ENCODE results near the gene WNT9B. TPM values are rescaled to one million over a fixed set of nuclear protein-coding genes. Genes with fewer than 3 reads are reported as not detected.
A peak's percentile ranks its signal among the peaks of the same experiment; 100 is the strongest.

WNT9B gene
- total RNA-seq, 1 experiment from 2014 or later = not detected

DNA sequence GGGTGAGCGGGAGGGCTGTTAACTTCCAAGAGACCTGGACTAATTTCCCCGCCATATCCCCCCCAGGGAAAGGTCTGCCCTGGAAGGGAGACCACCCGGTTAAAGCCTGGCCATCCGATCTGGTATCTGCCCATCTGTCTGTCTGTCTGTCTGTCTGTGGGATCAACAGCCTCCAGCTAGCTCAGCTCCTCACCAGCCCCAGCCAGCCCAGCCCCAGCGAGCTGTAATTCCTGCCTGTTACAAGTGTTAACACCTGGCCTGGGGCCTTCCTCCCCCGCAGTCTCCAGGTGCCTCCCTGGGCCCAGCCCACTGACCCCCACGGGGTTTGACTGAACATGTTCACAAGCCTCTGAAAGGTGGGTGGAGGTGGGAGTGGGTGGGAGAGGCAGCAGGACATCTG is 36.9 kb upstream of the WNT9B start:
- no peaks in the 10 kb centered on the region for H3K9me3 Mint-ChIP-seq (ENCODE audit: unreplicated experiment)
- no peaks in the 10 kb centered on the region for H3K27me3 ChIP-seq (replicated peaks; ENCODE audit: control insufficient read depth, insufficient read depth, low read length)
- H3K4me3 ChIP-seq (ENCODE audit: low read depth, low read length) = no peak overlapping the region
- H3K4me1 ChIP-seq = peaks cover 23% of the 10 kb centered on the region
- H3K9me3 ChIP-seq = no peaks in the 10 kb centered on the region
- H3K36me3 Mint-ChIP-seq (ENCODE audit: insufficient read depth, unreplicated experiment) = no peaks in the 10 kb centered on the region
- POLR2A ChIA-PET = no interaction called here
- DNase-seq = no peak
- H3K27ac Mint-ChIP-seq (ENCODE audit: unreplicated experiment) = no peak overlapping the region
- no TSS peak for BruUV-seq (replicated peaks)
- no peaks in the 10 kb centered on the region for H3K4me1 Mint-ChIP-seq (ENCODE audit: low read depth, unreplicated experiment)
- peaks cover 3% of the 10 kb centered on the region for H3K27me3 Mint-ChIP-seq (ENCODE audit: insufficient read depth, unreplicated experiment)
- intact Hi-C loops (cut with micrococcal nuclease; ENCODE audit: unreplicated experiment) = no loop called here
- TF ChIP-seq, protein P1, sequence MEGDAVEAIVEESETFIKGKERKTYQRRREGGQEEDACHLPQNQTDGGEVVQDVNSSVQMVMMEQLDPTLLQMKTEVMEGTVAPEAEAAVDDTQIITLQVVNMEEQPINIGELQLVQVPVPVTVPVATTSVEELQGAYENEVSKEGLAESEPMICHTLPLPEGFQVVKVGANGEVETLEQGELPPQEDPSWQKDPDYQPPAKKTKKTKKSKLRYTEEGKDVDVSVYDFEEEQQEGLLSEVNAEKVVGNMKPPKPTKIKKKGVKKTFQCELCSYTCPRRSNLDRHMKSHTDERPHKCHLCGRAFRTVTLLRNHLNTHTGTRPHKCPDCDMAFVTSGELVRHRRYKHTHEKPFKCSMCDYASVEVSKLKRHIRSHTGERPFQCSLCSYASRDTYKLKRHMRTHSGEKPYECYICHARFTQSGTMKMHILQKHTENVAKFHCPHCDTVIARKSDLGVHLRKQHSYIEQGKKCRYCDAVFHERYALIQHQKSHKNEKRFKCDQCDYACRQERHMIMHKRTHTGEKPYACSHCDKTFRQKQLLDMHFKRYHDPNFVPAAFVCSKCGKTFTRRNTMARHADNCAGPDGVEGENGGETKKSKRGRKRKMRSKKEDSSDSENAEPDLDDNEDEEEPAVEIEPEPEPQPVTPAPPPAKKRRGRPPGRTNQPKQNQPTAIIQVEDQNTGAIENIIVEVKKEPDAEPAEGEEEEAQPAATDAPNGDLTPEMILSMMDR (IDR thresholded peaks at IDR 0.05; ENCODE audit: insufficient read depth in 1 of 2, low read depth in 1 of 2, low read length in 1 of 2, severe bottlenecking in 1 of 2, unreplicated experiment in 1 of 2) = no peak
- CTCF ChIA-PET = no interaction called here
- no peaks in the 10 kb centered on the region; the same call in 1 of the 2 replicates for H3K36me3 ChIP-seq (ENCODE audit: control insufficient read depth, insufficient read depth, low read length)
- no peak overlapping the region for H3K4me3 Mint-ChIP-seq (ENCODE audit: unreplicated experiment)

DNA sequence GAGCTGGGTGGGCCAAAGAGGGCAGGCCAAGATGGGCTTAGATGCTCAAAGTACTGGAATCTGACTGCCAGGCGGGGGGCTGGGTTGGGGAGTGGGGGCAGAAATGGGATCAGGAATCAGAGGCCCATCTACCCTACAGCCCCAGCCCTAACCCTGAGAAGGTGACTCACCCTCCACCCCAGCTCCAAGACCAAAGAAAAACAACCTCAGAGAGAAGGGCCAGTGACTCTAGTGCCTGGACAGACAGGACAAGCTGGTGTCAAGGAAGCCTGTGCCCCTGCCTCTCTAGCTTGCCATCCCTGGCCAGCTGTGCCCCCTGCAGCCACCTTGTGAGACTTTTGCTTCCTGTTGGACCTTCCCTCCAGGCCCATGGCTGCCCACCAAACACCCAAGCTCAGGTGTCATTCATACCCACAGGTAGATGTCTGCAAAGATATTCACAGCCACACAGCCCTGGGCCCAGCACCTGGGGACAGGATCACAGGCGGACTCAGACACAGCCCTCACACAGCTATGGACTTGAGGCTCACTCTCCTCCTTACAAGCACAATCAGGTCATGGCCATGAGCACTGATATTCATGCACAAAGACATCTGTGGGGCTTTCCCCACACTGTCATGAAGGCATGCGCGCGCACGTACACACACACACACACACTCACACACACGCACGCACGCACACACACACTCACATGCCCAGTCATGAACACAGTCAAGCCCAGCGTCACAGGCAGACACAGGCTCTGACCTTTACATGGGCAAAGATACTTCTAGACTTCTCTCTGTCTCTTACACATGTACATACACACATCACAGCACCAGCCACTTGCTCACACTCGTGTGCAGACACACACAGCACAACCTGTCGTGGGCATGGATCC is 35.7 kb upstream of the WNT9B start:
- intact Hi-C loops (cut with micrococcal nuclease; ENCODE audit: unreplicated experiment) = no loop called here
- POLR2A ChIA-PET = no interaction called here
- no peaks in the 10 kb centered on the region for H3K27me3 ChIP-seq (replicated peaks; ENCODE audit: control insufficient read depth, insufficient read depth, low read length)
- H3K27me3 Mint-ChIP-seq (ENCODE audit: insufficient read depth, unreplicated experiment) = peaks cover 3% of the 10 kb centered on the region
- H3K9me3 Mint-ChIP-seq (ENCODE audit: unreplicated experiment) = no peaks in the 10 kb centered on the region
- no peaks in the 10 kb centered on the region; the same call in 1 of the 2 replicates for H3K36me3 ChIP-seq (ENCODE audit: control insufficient read depth, insufficient read depth, low read length)
- H3K4me3 Mint-ChIP-seq (ENCODE audit: unreplicated experiment) = no peak overlapping the region
- no peak overlapping the region for H3K27ac Mint-ChIP-seq (ENCODE audit: unreplicated experiment)
- H3K4me1 Mint-ChIP-seq (ENCODE audit: low read depth, unreplicated experiment) = no peaks in the 10 kb centered on the region
- H3K36me3 Mint-ChIP-seq (ENCODE audit: insufficient read depth, unreplicated experiment) = no peaks in the 10 kb centered on the region
- TF ChIP-seq, protein P1 (IDR thresholded peaks at IDR 0.05; ENCODE audit: insufficient read depth in 1 of 2, low read depth in 1 of 2, low read length in 1 of 2, severe bottlenecking in 1 of 2, unreplicated experiment in 1 of 2) = no peak
- no peak overlapping the region for H3K4me3 ChIP-seq (ENCODE audit: low read depth, low read length)
- no peaks in the 10 kb centered on the region for H3K9me3 ChIP-seq
- no peak for DNase-seq
- BruUV-seq (replicated peaks) = no TSS peak
- CTCF ChIA-PET = interaction anchor here (0.6 kb wide), 3 partner anchors 39 to 81 kb away, joined by 4 to 5 read pairs (median 4); no protein-coding TSS in a partner anchor
- H3K4me1 ChIP-seq = peaks cover 20% of the 10 kb centered on the region

DNA sequence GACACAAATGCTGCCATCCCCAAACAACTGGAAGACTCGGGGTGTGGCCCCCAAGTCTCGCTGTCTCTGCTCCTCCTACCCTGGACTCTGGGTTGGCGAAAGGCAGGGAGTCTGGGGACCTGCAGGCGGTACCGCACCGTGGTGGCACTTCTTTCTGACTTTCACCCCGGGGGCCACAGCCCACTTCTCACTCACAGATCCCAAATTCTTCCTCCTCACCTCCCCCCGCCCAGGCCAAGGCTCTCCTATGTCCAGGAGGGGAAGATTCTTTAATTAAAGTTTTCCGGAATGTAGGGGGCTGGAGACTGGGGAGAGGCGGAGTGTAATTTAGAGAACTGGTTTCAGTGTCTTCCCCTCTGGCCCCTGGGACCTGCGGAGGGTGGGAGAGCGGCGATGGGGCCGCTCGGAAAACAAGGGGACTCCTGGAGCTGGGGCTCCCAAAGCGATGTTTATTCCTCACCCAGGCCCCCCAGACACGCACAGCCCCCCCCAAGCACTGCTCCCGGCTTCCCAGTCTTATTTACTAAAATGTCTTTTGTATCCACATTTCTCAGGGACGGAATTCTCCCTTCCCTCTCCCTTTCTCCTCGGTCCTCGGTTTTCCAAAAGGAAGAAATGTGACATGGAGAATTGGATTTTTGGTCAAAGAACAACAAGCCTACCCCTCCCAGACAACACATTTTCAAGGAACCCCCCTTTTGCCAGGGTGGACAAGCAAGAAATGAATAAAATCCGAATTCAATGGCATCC is 34.1 kb upstream of the WNT9B start:
- Histone ChIP-seq H3K9me3 (no peaks in the 10 kb centered on the region), H3K4me3 (ENCODE audit: low read depth, low read length) (no peak overlapping the region), H3K4me1 (peaks cover 18% of the 10 kb centered on the region; the same call in 1 of the 2 replicates), H3K36me3 (ENCODE audit: control insufficient read depth, insufficient read depth, low read length) (no peaks in the 10 kb centered on the region; the same call in 1 of the 2 replicates), H3K27me3 (replicated peaks; ENCODE audit: control insufficient read depth, insufficient read depth, low read length) (no peaks in the 10 kb centered on the region)
- TF ChIP-seq, protein P1 (IDR thresholded peaks at IDR 0.05; ENCODE audit: insufficient read depth in 1 of 2, low read depth in 1 of 2, low read length in 1 of 2, severe bottlenecking in 1 of 2, unreplicated experiment in 1 of 2) = no peak
- no peak overlapping the region for H3K27ac Mint-ChIP-seq (ENCODE audit: unreplicated experiment)
- no peaks in the 10 kb centered on the region for H3K4me1 Mint-ChIP-seq (ENCODE audit: low read depth, unreplicated experiment)
- intact Hi-C loops (cut with micrococcal nuclease; ENCODE audit: unreplicated experiment) = no loop called here
- H3K4me3 Mint-ChIP-seq (ENCODE audit: unreplicated experiment) = peak overlapping the region; percentile 63
- ChIA-PET CTCF (no interaction called here), POLR2A (no interaction called here)
- H3K27me3 Mint-ChIP-seq (ENCODE audit: insufficient read depth, unreplicated experiment) = peaks cover 3% of the 10 kb centered on the region
- BruUV-seq (replicated peaks) = no TSS peak
- no peaks in the 10 kb centered on the region for H3K36me3 Mint-ChIP-seq (ENCODE audit: insufficient read depth, unreplicated experiment)
- H3K9me3 Mint-ChIP-seq (ENCODE audit: unreplicated experiment) = no peaks in the 10 kb centered on the region
- DNase-seq = no peak

Data from Caco-2 (cell line).